K562 (cell line): Measurements from ENCODE around the gene FCAMR. TPM values are rescaled to one million over a fixed set of nuclear protein-coding genes. Genes with fewer than 3 reads are reported as not detected.

Source experiments
- ATAC-seq: fragments of 200-7000 bp; cut with Tn5 transposase; 3 replicates; pipeline ENCODE4 v1.9.1; 2020; ENCODE audit warnings: moderate library complexity
- BruUV-seq: library from RNA; stranded (reverse); fragments of 400-500 nt; replicated peaks from 2 replicates; lab custom pipeline; 2021; lab: Mats Ljungman, UMichigan
- CTCF ChIA-PET: fragments of 300-600 bp; formaldehyde crosslinking; extraction: SDS; loops from one replicate; lab custom pipeline; 2021; ENCODE audit warnings: low intra/inter-chr PET ratio; lab: Yijun Ruan, JAX
- POLR2A ChIA-PET: fragments of 300-600, 350-650 bp; sonication (Branson Sonifier 250); formaldehyde crosslinking; extraction: SDS; loops from one replicate; lab custom pipeline; 2021; ENCODE audit warnings: antibody characterized with exemption, inconsistent platforms; lab: Yijun Ruan, JAX
- DNase-seq, 4 experiments: peaks; one replicate each; pipeline versions ENCODE4 v3.0.0 to v3.0.0-alpha.2; 2011 to 2018; ENCODE audit warnings: low spot score in 3 of 4, mixed read lengths in 3 of 4; ENCODE audit errors: extremely low read depth in 1 of 4
- FAIRE-seq: peaks from 2 replicates; lab custom pipeline; 2011; peaks lifted over from hg19 to GRCh38; lab: Jason Lieb, UNC
- H2AFZ ChIP-seq: 2 replicates; pipeline ENCODE4 v1.6.0; 2011; ENCODE audit warnings: low read depth, low read length, control low read depth, inconsistent platforms
- H3K27ac ChIP-seq: fragments of 200-600 bp; 3 replicates; pipeline ENCODE4 v1.8.0; 2011; ENCODE audit warnings: low read depth, mild to moderate bottlenecking, control low read depth, inconsistent platforms, low read length, moderate library complexity, mixed read lengths; ENCODE audit errors: extremely low read depth
- H3K27me3 ChIP-seq, 2 experiments: fragments of 300-600 bp in 1 of 2; 2 replicates in 1 of 2; 3 replicates in 1 of 2; pipeline versions ENCODE4 v1.6.0 to v1.8.0; 2011; ENCODE audit warnings: inconsistent platforms in 2 of 2, low read length in 2 of 2, mild to moderate bottlenecking in 1 of 2, mixed read lengths in 1 of 2, moderate library complexity in 1 of 2; ENCODE audit not compliant: control insufficient read depth in 2 of 2, insufficient read depth in 2 of 2
- H3K36me3 ChIP-seq: fragments of 300-600 bp; 3 replicates; pipeline ENCODE4 v1.8.0; 2011; ENCODE audit warnings: mild to moderate bottlenecking, low read length, inconsistent platforms; ENCODE audit not compliant: control insufficient read depth, insufficient read depth
- H3K4me1 ChIP-seq, 2 experiments: fragments of 200-600 bp in 1 of 2; replicated peaks in 1 of 2; 2 replicates in 1 of 2; 3 replicates in 1 of 2; pipeline versions ENCODE4 v1.5.1 to v1.8.0; 2011; ENCODE audit warnings: inconsistent platforms in 2 of 2, low read length in 2 of 2, mild to moderate bottlenecking in 1 of 2, mixed read lengths in 1 of 2, moderate library complexity in 1 of 2; ENCODE audit not compliant: control insufficient read depth in 2 of 2, insufficient read depth in 2 of 2
- H3K4me2 ChIP-seq: 2 replicates; pipeline ENCODE4 v1.6.1; 2011; ENCODE audit warnings: low read length, control low read depth, inconsistent platforms, mixed read lengths; ENCODE audit not compliant: insufficient read depth
- H3K4me3 ChIP-seq: fragments of 200-600 bp; sonication (generic), shearing (Covaris generic); 2 replicates; pipeline ENCODE4 v1.5.1; 2016; ENCODE audit warnings: control low read depth, inconsistent platforms
- H3K79me2 ChIP-seq: fragments of 200-600 bp; 3 replicates; pipeline ENCODE4 v1.8.0; 2011; ENCODE audit warnings: low read length, inconsistent platforms; ENCODE audit not compliant: control insufficient read depth, insufficient read depth
- H3K9ac ChIP-seq, 2 experiments: 2 replicates each; pipeline versions ENCODE4 v1.6.0 to v1.6.1; 2011; ENCODE audit warnings: low read depth in 2 of 2, low read length in 2 of 2, control low read depth in 1 of 2, inconsistent platforms in 1 of 2, mild to moderate bottlenecking in 1 of 2, mixed read lengths in 1 of 2; ENCODE audit not compliant: insufficient read depth in 1 of 2
- H3K9me1 ChIP-seq: one replicate; pipeline ENCODE4 v1.6.0; 2011; ENCODE audit warnings: inconsistent platforms, mild to moderate bottlenecking, low read length, moderate library complexity; ENCODE audit not compliant: control insufficient read depth, insufficient read depth
- H3K9me3 ChIP-seq: replicated peaks from 2 replicates; pipeline ENCODE4 v1.5.1; 2011; ENCODE audit warnings: low read depth, low read length, inconsistent platforms; ENCODE audit not compliant: control insufficient read depth, insufficient read depth
- H4K20me1 ChIP-seq: replicated peaks from 2 replicates; pipeline ENCODE4 v1.6.1; 2011; ENCODE audit warnings: low read length, inconsistent platforms, mixed read lengths; ENCODE audit not compliant: control insufficient read depth, insufficient read depth
- DACH1 ChIP-seq: fragments of 450-650 bp; IDR thresholded peaks from 2 replicates; pipeline ENCODE4 v1.6.1; 2018; ENCODE audit not compliant: partially characterized antibody
- WGBS: fragments of 100-300 bp; shearing (Covaris generic); methylation state at CpG from one replicate; pipeline ENCODE4 v1.1.6; 2016; ENCODE audit warnings: low coverage, mixed read lengths; ENCODE audit not compliant: insufficient coverage; ENCODE audit errors: missing lambda C conversion rate; 5-methylcytosine and 5-hydroxymethylcytosine counted together
- in situ Hi-C: fragments of 300-500 bp; cut with MboI; formaldehyde crosslinking; loops from 4 replicates; pipeline ENCODE4 v1.15.0; 2018; ENCODE audit warnings: inconsistent platforms, mixed read lengths
- intact Hi-C: fragments of 100-400 bp; cut with micrococcal nuclease; formaldehyde crosslinking; loops from 2 replicates; pipeline ENCODE4 v1.14.2; 2022
- polyA plus RNA-seq, 8 experiments: library from polyadenylated mRNA; depleted of rRNA in 4 of 8; stranded (reverse) in 5 of 8; unstranded in 3 of 8; fragments of >200 nt; fragmentation: Nextera tagmentation in 2 of 8; fragmentation: Illumina TruSeq in 1 of 8; extraction: Ambion mirVana in 2 of 8; extraction: Trizol in 1 of 8; gene quantifications; 2 replicates each; pipeline versions ENCODE4 v1.2.1 to v1.2.3, GENCODE V29; 2011 to 2014; ENCODE audit warnings: inconsistent platforms in 1 of 8, missing spikeins in 1 of 8
- total RNA-seq, 7 experiments: library from RNA; depleted of rRNA in 6 of 7; stranded (reverse); fragments of >200 nt in 6 of 7; fragmentation: Illumina TruSeq in 2 of 7; extraction: Trizol in 2 of 7; gene quantifications; 2 replicates each; pipeline versions ENCODE4 v1.2.1 to v1.2.3, GENCODE V29; 2011 to 2021; ENCODE audit warnings: low replicate concordance in 1 of 7
- TF ChIP-seq, protein P1 (sequence below): fragments of 450-650 bp; IDR thresholded peaks from 2 replicates; pipeline ENCODE4 v1.6.1; 2016

FCAMR gene
- total and polyA plus RNA-seq, 9 of the 15 experiments (the other 6 are each of a cell fraction or from before 2014, with no cell fraction given) = not detected

DNA sequence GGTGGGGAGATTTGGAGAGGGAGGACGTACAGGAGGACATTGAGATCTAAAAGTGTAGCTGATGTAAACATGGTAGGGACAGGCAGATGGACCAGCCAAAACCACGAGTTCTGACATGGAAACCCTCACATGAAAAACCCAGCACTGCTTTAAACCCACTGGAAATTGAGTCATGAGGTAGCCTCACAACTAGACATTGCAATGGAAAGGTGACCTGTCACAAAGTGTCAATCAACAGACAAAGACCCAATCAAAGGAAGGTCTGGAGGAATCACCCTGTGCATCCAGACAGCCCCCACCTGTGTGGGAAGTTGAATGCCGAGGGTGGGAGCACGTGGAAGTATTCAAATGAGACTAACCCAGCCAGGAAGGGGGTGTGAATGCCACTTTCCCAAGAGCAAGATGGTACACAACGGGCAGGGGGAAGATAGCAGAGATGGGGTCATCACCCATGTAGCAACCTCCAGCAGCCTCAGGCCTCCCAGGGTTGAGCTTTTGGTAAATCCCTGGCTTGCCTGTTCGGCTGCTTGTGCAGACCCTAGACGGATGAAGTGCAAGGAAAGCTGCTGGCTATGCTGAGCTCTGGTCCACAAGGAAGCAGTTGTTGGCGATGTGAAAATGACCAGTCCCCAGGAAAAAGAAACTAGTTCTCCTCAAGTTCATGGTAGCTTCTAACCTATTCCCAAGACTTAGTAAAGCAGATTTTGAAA is 54.1 kb downstream of the FCAMR start:
- POLR2A ChIA-PET = interaction anchor here (0.6 kb wide), 3 partner anchors 9 to 191 kb away, joined by 3 to 4 read pairs (median 4); no protein-coding TSS in a partner anchor
- 0 out of 2 replicates have a peak, but pooled peaks cover 3% of the 10 kb centered on the region for H4K20me1 ChIP-seq
- peaks cover 34 to 45% of the 10 kb centered on the region in 2 experiments for H3K27me3 ChIP-seq
- in situ Hi-C loops (loop anchor here (25.0 kb wide), 1 partner anchor 304 kb away; the partner anchor contains the start of gene EIF2D), intact Hi-C loops (no loop called here)
- no peaks in the 10 kb centered on the region for H3K4me1 ChIP-seq
- no peak overlapping the region for H3K27ac ChIP-seq
- H3K4me2 ChIP-seq = no peak overlapping the region
- no TSS peak for BruUV-seq
- H3K4me3 ChIP-seq = no peak overlapping the region
- no peaks in the 10 kb centered on the region for H3K36me3 ChIP-seq
- no peaks in the 10 kb centered on the region for H3K9me1 ChIP-seq
- ATAC-seq = no peak
- H3K9me3 ChIP-seq = no peaks in the 10 kb centered on the region
- WGBS = 3% methylated on average over 8 of the region's 8 CpGs
- no peak overlapping the region for H3K9ac ChIP-seq
- H2AFZ ChIP-seq = no peak overlapping the region
- FAIRE-seq = no peak
- TF ChIP-seq, protein P1, sequence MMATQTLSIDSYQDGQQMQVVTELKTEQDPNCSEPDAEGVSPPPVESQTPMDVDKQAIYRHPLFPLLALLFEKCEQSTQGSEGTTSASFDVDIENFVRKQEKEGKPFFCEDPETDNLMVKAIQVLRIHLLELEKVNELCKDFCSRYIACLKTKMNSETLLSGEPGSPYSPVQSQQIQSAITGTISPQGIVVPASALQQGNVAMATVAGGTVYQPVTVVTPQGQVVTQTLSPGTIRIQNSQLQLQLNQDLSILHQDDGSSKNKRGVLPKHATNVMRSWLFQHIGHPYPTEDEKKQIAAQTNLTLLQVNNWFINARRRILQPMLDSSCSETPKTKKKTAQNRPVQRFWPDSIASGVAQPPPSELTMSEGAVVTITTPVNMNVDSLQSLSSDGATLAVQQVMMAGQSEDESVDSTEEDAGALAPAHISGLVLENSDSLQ = peak; percentile 34; the same call in 1 of the 2 replicates
- no peak for TF ChIP-seq DACH1
- H3K79me2 ChIP-seq = no peaks in the 10 kb centered on the region
- CTCF ChIA-PET = interaction anchor here (0.5 to 0.6 kb wide), 3 partner anchors 169 to 881 kb away, joined by 3 to 5 read pairs (median 4); no protein-coding TSS in a partner anchor
- DNase-seq = no peak
